ENCODE data around the gene TLL2.

TLL2 gene

GRCh38 chr10:96460316-96460715 lies 53.4 kb downstream of the TLL2 start:
- DNase-seq, result no peak

GRCh38 chr10:96457341-96457740 lies 56.4 kb downstream of the TLL2 start:
- no peak for DNase-seq

- DNase-seq, result no peak
These were observed 57.4 kb downstream of the TLL2 start for GRCh38 chr10:96456296-96456840.

GRCh38 chr10:96453856-96454583 lies 59.7 kb downstream of the TLL2 start:
- DNase-seq, result no peak

- DNase-seq, result no peak
These were observed 61.1 kb downstream of the TLL2 start for GRCh38 chr10:96452494-96453153.

GRCh38 chr10:96450529-96451207 lies 63.1 kb downstream of the TLL2 start:
- no peak for DNase-seq

- DNase-seq, result no peak
These were observed 65.2 kb downstream of the TLL2 start for GRCh38 chr10:96448558-96448957.

- no peak for DNase-seq
These were observed 65.7 kb downstream of the TLL2 start for GRCh38 chr10:96448021-96448457.

GRCh38 chr10:96446966-96447596 lies 66.6 kb downstream of the TLL2 start:
- DNase-seq, result no peak

- no peak for DNase-seq
These were observed 71.6 kb downstream of the TLL2 start for GRCh38 chr10:96441987-96442643.

- DNase-seq, result no peak
These were observed 72.3 kb downstream of the TLL2 start for GRCh38 chr10:96441322-96441885.

- DNase-seq, result no peak
These were observed 73.1 kb downstream of the TLL2 start for GRCh38 chr10:96440361-96441292.

GRCh38 chr10:96439725-96440124 lies 74.0 kb downstream of the TLL2 start:
- DNase-seq, result no peak

- no peak for DNase-seq
These were observed 77.7 kb downstream of the TLL2 start for GRCh38 chr10:96436035-96436434.

- DNase-seq, result no peak
These were observed 82.3 kb downstream of the TLL2 start for GRCh38 chr10:96431211-96431970.

- no peak for DNase-seq
These were observed 86.4 kb downstream of the TLL2 start for GRCh38 chr10:96427291-96427690.

- DNase-seq, result no peak
These were observed 91.2 kb downstream of the TLL2 start for GRCh38 chr10:96422525-96422924.

GRCh38 chr10:96421995-96422394 lies 91.7 kb downstream of the TLL2 start:
- DNase-seq, result no peak

GRCh38 chr10:96420228-96421009 lies 93.3 kb downstream of the TLL2 start:
- no peak for DNase-seq

Data from CD4-positive, alpha-beta T cell treated with Interleukin-17A for 4 hours (primary cell).